Heart left ventricle (tissue), 16 donors: Measurements from ENCODE around the gene CNOT4. TPM values are rescaled to one million over a fixed set of nuclear protein-coding genes. Genes with fewer than 3 reads are reported as not detected.
"Not testable (repeated sequence)": the region's sequence is repeated elsewhere in the genome, so short reads cannot be mapped to it uniquely, and the experiment has no call there.

ENCODE experiments used
- ATAC-seq, 4 donors: fragments of 200-7000 bp; cut with Tn5 transposase; one replicate each; pipeline ENCODE4 v1.9.1; 2020 to 2022; ENCODE audit warnings: moderate library complexity in 4 of 4, mild to moderate bottlenecking in 3 of 4, moderate number of reproducible peaks in 1 of 4
- DNase-seq, 5 donors: peaks; one replicate each; pipeline ENCODE4 v3.0.0-alpha.2; 2020
- H3K27ac ChIP-seq, 12 donors: fragments of 200-600 bp; sonication (generic) in 4 of 12; one replicate each; pipeline versions ENCODE4 v1.5.0 to v1.8.0; 2016 to 2022; ENCODE audit warnings: mild to moderate bottlenecking in 2 of 12
- H3K27me3 ChIP-seq, 9 donors: fragments of 200-600 bp; sonication (generic) in 2 of 9; one replicate each; pipeline versions ENCODE4 v1.5.1 to v1.8.0; 2016 to 2022; ENCODE audit warnings: mild to moderate bottlenecking in 3 of 9
- H3K36me3 ChIP-seq, 9 donors: fragments of 200-600 bp; sonication (generic) in 2 of 9; one replicate each; pipeline versions ENCODE4 v1.5.0 to v1.8.0; 2018 to 2022; ENCODE audit warnings: mild to moderate bottlenecking in 2 of 9
- H3K4me1 ChIP-seq, 12 donors: fragments of 200-600 bp; sonication (generic) in 4 of 12; one replicate each; pipeline versions ENCODE4 v1.5.0 to v1.8.0; 2016 to 2022; ENCODE audit warnings: mild to moderate bottlenecking in 3 of 12
- H3K4me3 ChIP-seq, 12 donors: fragments of 200-600 bp; sonication (generic) in 4 of 12; one replicate each; pipeline versions ENCODE4 v1.5.0 to v1.8.0; 2017 to 2022; ENCODE audit warnings: mild to moderate bottlenecking in 9 of 12, moderate library complexity in 4 of 12
- H3K9me3 ChIP-seq, 12 donors: fragments of 200-600 bp; sonication (generic) in 4 of 12; one replicate each; pipeline versions ENCODE4 v1.5.0 to v1.8.0; 2016 to 2022; ENCODE audit warnings: mild to moderate bottlenecking in 1 of 12
- CTCF ChIP-seq, 12 donors: fragments of 200-600 bp; sonication (generic) in 4 of 12; IDR thresholded peaks; one replicate each; pipeline versions ENCODE4 v1.5.0 to v1.8.0; 2018 to 2022; ENCODE audit warnings: antibody characterized with exemption in 12 of 12, mild to moderate bottlenecking in 5 of 12
- POLR2A ChIP-seq, 2 donors: fragments of 450-650 bp; IDR thresholded peaks; one replicate each; pipeline ENCODE4 v1.6.1; 2017; ENCODE audit warnings: antibody characterized with exemption in 2 of 2, mild to moderate bottlenecking in 2 of 2, moderate library complexity in 2 of 2
- WGBS, 4 donors: extraction: QIAGEN DNeasy Blood & Tissue Kit in 2 of 4; methylation state at CpG; one replicate each; pipeline versions ENCODE4 v1.1.5 to v1.1.7; 2013 to 2018; 5-methylcytosine and 5-hydroxymethylcytosine counted together
- intact Hi-C, 10 donors: fragments of 100-400 bp; cut with DNase I; formaldehyde crosslinking; loops; one replicate each; pipeline versions ENCODE4 v1.11.1 to v1.14.2; 2022
- polyA plus RNA-seq, 2 donors: library from polyadenylated mRNA; stranded (reverse); fragments of 200-250 nt; gene quantifications; one replicate each; pipeline ENCODE4 v1.2.3, GENCODE V29; 2013
- total RNA-seq, 9 donors: library from RNA; depleted of rRNA in 2 of 9; stranded (reverse); fragments of >200 nt in 2 of 9; fragmentation: NEBNext Ultra II Directional in 3 of 9; extraction: Animal tissue kit (Norgen Biotek cat#: 25700) in 3 of 9; gene quantifications; one replicate each; pipeline versions ENCODE4 v1.1.0 to v1.2.4, GENCODE V29; 2016 to 2023
- donor health status: ischemic (EF 13 %, LVEDD 7.1; RV severe dilation, severe dysfunction).
- donor health status: healthy with polysubstance abuse.
- donor health status: DM: no; HTN: yes; CAD: no.
- donor health status: DM: no; HTN: no; CAD: no.
- donor health status: ischemic (EF 25% LVEDD 6.9; RV normal size, moderate dysfunction).
- donor health status: ischemic (EF 25% LVEDD 5.7; RV mildly dilated, moderate dysfunction).
- donor health status: healthy.
- donor health status: DM: yes; HTN: yes; CAD: no.
- donor health status: ischemic (EF 35%, LVEDD 5.7; RV mildly dilated, moderate dysfunction).
- donor health status: nonischemic (EF 11% LVEDD 7.7; RV severe dilation, severe dysfunction).
- donor health status: DM: yes; HTN: yes; CAD: no.
- donor health status: PGD.
- donor health status: ischemic (EF 29% LVEDD 5.4; RV normal size, mild dysfunction).
- donor health status: nonischemic (EF 23%, LVEDD 6.1; RV moderate dilation, normal function).

The CNOT4 gene
- total and polyA plus RNA-seq, 11 donors: 7.9 to 29.2 (median 23.7) TPM

- no peak overlapping the region for H3K4me3 ChIP-seq
- peak overlapping the region in 2 of 12 donors; percentile 7 to 26 for H3K27ac ChIP-seq
- ATAC-seq (peak; percentile 77 to 98 (median 96)), DNase-seq (peak in 4 of 5 donors; percentile 29 to 67 (median 48))
- H3K4me1 ChIP-seq: peaks cover 0 to 13% (median 0%) of the 10 kb centered on the region in 12 donors
- WGBS, 4 donors: 25 to 32% (median 28%) methylated on average over 5 of the region's 5 CpGs
- no peaks in the 10 kb centered on the region for H3K27me3 ChIP-seq
- H3K9me3 ChIP-seq: no peaks in the 10 kb centered on the region
- no peak for TF ChIP-seq CTCF (IDR thresholded peaks at IDR 0.05)
- TF ChIP-seq POLR2A (IDR thresholded peaks at IDR 0.05): no peak
- intact Hi-C loops: no loop called here
- peaks cover 0 to 27% (median 13%) of the 10 kb centered on the region in 9 donors for H3K36me3 ChIP-seq
These were observed 150.3 kb downstream of the CNOT4 start for GRCh38 chr7:135359615-135360014.

GRCh38 chr7:135355377-135356048 lies 154.4 kb downstream of the CNOT4 start:
- intact Hi-C loops: no loop called here
- Histone ChIP-seq H3K9me3 (no peaks in the 10 kb centered on the region), H3K4me1 (peaks cover 0 to 8% (median 0%) of the 10 kb centered on the region in 12 donors), H3K36me3 (no peaks in the 10 kb centered on the region), H3K27ac (no peak overlapping the region), H3K27me3 (no peaks in the 10 kb centered on the region), H3K4me3 (no peak overlapping the region)
- 75 to 82% (median 80%) methylated on average over 4 of the region's 4 CpGs for WGBS, 4 donors
- DNase-seq (no peak), ATAC-seq (no peak)
- TF ChIP-seq CTCF (IDR thresholded peaks at IDR 0.05): no peak
- TF ChIP-seq POLR2A (IDR thresholded peaks at IDR 0.05): no peak

GRCh38 chr7:135353832-135354231 lies 156.1 kb downstream of the CNOT4 start:
- no peaks in the 10 kb centered on the region for H3K4me1 ChIP-seq
- ATAC-seq (no peak), DNase-seq (no peak)
- no peak overlapping the region for H3K27ac ChIP-seq
- no peaks in the 10 kb centered on the region for H3K9me3 ChIP-seq
- H3K27me3 ChIP-seq: no peaks in the 10 kb centered on the region
- 83 to 94% (median 89%) methylated on average over 3 of the region's 3 CpGs for WGBS, 4 donors
- intact Hi-C loops: no loop called here
- H3K36me3 ChIP-seq: no peaks in the 10 kb centered on the region
- H3K4me3 ChIP-seq: no peak overlapping the region
- TF ChIP-seq POLR2A (IDR thresholded peaks at IDR 0.05) (no peak), CTCF (IDR thresholded peaks at IDR 0.05) (no peak)

- H3K4me1 ChIP-seq: no peaks in the 10 kb centered on the region
- no peak overlapping the region for H3K4me3 ChIP-seq
- no peak for TF ChIP-seq POLR2A (IDR thresholded peaks at IDR 0.05)
- H3K27ac ChIP-seq: no peak overlapping the region
- no peaks in the 10 kb centered on the region for H3K27me3 ChIP-seq
- 90 to 93% (median 92%) methylated on average over 5 of the region's 5 CpGs for WGBS, 4 donors
- ATAC-seq (no peak), DNase-seq (no peak)
- intact Hi-C loops: no loop called here
- no peaks in the 10 kb centered on the region for H3K36me3 ChIP-seq
- no peaks in the 10 kb centered on the region for H3K9me3 ChIP-seq
These were observed 157.6 kb downstream of the CNOT4 start for GRCh38 chr7:135352285-135352684.

GRCh38 chr7:135351070-135351469 lies 158.8 kb downstream of the CNOT4 start:
- H3K27me3 ChIP-seq, intact Hi-C loops, H3K27ac ChIP-seq, H3K4me3 ChIP-seq, H3K4me1 ChIP-seq, H3K36me3 ChIP-seq, ATAC-seq, H3K9me3 ChIP-seq, DNase-seq: not testable (repeated sequence)
- 89 to 95% (median 94%) methylated on average over 9 of the region's 9 CpGs for WGBS, 4 donors
